HPDE6-E6E7 (cell line): ENCODE measurements around the gene NF1.
"Not testable (repeated sequence)": the region's sequence is repeated elsewhere in the genome, so short reads cannot be mapped to it uniquely, and the experiment has no call there.

Experiments used
- DNase-seq: peaks from one replicate; pipeline ENCODE4 v3.0.0; 2011; ENCODE audit warnings: missing footprints; ENCODE audit errors: extremely low spot score

The NF1 gene

DNA sequence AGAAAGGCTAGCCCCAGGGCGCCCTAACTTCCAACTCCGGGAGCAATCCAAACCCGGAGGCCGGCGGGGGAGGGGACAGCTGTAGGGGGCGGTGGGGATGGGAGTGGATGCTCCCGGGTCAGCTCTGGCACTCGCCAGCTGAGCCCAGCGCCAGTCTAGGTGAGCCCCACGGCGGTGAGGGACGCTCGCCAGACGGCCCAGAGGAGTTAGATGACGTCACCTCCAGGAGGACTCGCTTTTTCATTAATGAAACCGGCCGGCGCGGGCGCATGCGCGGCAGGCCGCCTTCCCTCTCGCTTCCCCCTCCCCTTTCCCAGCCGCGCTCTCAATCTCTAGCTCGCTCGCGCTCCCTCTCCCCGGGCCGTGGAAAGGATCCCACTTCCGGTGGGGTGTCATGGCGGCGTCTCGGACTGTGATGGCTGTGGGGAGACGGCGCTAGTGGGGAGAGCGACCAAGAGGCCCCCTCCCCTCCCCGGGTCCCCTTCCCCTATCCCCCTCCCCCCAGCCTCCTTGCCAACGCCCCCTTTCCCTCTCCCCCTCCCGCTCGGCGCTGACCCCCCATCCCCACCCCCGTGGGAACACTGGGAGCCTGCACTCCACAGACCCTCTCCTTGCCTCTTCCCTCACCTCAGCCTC is at the start of gene NF1:
Gene NF1, plus strand, starts transcription at position 378 of the 636 bp plus-strand sequence. CDS start 333 bp downstream, outside the sequence.
- peak; percentile 99 for DNase-seq

- not testable (repeated sequence) for DNase-seq
These were observed 47.8 kb upstream of the NF1 start for GRCh38 chr17:31046856-31047425.

GRCh38 chr17:31048142-31048541 is 46.6 kb upstream of the NF1 start:
- DNase-seq, result no peak

- no peak for DNase-seq
These were observed 46.0 kb upstream of the NF1 start for GRCh38 chr17:31048780-31049179.

GRCh38 chr17:31050948-31051347 is 43.8 kb upstream of the NF1 start:
- no peak for DNase-seq

DNA sequence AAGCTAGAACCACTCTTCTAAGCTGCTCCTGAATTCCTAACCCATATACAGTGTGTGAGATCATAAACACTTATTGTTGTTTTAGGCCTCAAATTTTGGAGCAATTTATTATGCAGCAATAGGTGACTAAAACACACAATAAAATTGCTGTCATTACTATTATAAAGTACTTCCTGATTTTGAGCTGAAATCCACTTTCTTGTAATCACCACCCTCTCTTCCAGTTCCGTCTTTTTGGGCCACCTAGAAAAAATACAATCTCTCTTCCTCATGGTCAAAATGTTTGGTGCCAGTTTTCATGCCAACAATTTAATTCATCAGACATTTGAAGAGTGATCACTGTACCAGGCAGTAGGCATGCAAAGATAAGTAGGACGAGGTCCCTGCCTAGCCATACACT is 43.3 kb upstream of the NF1 start:
- DNase-seq, result no peak

- DNase-seq, result peak; percentile 96
These were observed 42.4 kb upstream of the NF1 start for GRCh38 chr17:31052187-31052889.

GRCh38 chr17:31053071-31053470 is 41.7 kb upstream of the NF1 start:
- no peak for DNase-seq

- DNase-seq, result no peak
These were observed 40.0 kb upstream of the NF1 start for GRCh38 chr17:31054761-31055160.

DNA sequence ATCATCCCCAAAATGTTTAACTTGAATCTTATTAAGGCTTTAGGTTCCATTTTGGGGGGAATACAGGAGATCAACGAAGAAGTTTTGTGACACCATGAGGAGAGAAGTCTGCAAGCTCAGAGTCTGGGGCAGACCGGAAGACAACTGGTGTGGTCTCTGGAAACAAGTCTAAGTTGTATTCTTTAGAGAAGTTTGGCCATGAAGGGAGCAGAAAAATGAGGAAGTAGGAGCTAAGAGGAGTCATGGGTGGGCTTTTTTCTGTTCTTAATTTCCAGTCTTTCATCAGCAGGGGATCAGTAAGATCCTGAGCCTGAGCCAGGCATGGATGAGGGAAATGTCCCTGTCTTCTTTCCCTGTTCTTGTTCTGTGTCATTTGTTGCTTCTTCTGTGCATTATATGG is 35.8 kb upstream of the NF1 start:
- no peak for DNase-seq

- no peak for DNase-seq
These were observed 33.8 kb upstream of the NF1 start for GRCh38 chr17:31060791-31061550.

- DNase-seq, result no peak
These were observed 33.1 kb upstream of the NF1 start for GRCh38 chr17:31061678-31062077.

GRCh38 chr17:31062346-31062745 is 32.4 kb upstream of the NF1 start:
- no peak for DNase-seq

GRCh38 chr17:31064707-31065106 is 30.1 kb upstream of the NF1 start:
- DNase-seq, result no peak

- peak; percentile 78 for DNase-seq
These were observed 27.0 kb upstream of the NF1 start for GRCh38 chr17:31067691-31068184.

DNA sequence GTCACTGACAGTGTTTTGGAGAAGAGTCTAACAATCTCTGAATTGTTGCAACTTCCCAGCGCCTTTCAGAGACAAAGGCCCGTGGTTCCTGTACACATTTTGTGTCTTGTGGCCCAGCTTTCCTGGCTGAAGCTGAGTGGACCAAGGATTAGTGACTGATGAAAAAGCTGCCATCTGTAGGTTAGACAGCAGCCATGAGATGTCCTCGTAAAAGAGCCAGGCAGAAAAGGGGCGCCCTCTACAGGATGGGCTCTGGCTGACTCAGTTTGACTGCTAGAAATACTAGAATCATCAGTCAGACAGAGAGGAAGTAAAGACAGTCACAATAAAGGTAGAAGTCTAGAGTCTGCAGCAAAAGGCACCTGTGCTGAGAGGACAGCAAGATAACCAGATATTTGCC is 26.5 kb upstream of the NF1 start:
- DNase-seq, result no peak

GRCh38 chr17:31072186-31072585 is 22.6 kb upstream of the NF1 start:
- DNase-seq, result peak; percentile 73

- no peak for DNase-seq
These were observed 21.4 kb upstream of the NF1 start for GRCh38 chr17:31073411-31073810.

GRCh38 chr17:31074772-31075555 is 19.8 kb upstream of the NF1 start:
- no peak for DNase-seq

- DNase-seq, result no peak
These were observed 16.5 kb upstream of the NF1 start for GRCh38 chr17:31078290-31078689.

- DNase-seq, result no peak
These were observed 15.0 kb upstream of the NF1 start for GRCh38 chr17:31079731-31080130.
